ENCODE results near the gene BTBD9.

GRCh38 chr6:38542031-38542430 lies 97.7 kb downstream of the BTBD9 start:
- TF ChIP-seq, protein P1, sequence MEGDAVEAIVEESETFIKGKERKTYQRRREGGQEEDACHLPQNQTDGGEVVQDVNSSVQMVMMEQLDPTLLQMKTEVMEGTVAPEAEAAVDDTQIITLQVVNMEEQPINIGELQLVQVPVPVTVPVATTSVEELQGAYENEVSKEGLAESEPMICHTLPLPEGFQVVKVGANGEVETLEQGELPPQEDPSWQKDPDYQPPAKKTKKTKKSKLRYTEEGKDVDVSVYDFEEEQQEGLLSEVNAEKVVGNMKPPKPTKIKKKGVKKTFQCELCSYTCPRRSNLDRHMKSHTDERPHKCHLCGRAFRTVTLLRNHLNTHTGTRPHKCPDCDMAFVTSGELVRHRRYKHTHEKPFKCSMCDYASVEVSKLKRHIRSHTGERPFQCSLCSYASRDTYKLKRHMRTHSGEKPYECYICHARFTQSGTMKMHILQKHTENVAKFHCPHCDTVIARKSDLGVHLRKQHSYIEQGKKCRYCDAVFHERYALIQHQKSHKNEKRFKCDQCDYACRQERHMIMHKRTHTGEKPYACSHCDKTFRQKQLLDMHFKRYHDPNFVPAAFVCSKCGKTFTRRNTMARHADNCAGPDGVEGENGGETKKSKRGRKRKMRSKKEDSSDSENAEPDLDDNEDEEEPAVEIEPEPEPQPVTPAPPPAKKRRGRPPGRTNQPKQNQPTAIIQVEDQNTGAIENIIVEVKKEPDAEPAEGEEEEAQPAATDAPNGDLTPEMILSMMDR (IDR thresholded peaks at IDR 0.05) = no peak
- TF ChIP-seq POLR2A (IDR thresholded peaks at IDR 0.05) = no peak

Data from Peyer's patch (tissue), 4 donors.